Ectodermal cell (in vitro differentiated cells): ENCODE results near the gene TRAPPC3L.

Experiments
- H3K27ac ChIP-seq: 2 replicates; pipeline ENCODE4 v1.7.0; 2013; ENCODE audit warnings: mild to moderate bottlenecking, low read depth, low read length; ENCODE audit not compliant: insufficient read depth, poor library complexity, severe bottlenecking
- H3K27me3 ChIP-seq: 2 replicates; pipeline ENCODE4 v1.7.0; 2013; ENCODE audit warnings: mild to moderate bottlenecking, low read length; ENCODE audit not compliant: insufficient read depth, control insufficient read depth, poor library complexity, severe bottlenecking
- H3K36me3 ChIP-seq: one replicate; pipeline ENCODE4 v1.7.0; 2013; ENCODE audit warnings: low read length; ENCODE audit not compliant: control insufficient read depth, insufficient read depth
- H3K4me1 ChIP-seq: one replicate; pipeline ENCODE4 v1.7.0; 2013; ENCODE audit warnings: low read length; ENCODE audit not compliant: control insufficient read depth, insufficient read depth
- H3K4me3 ChIP-seq: 2 replicates; pipeline ENCODE4 v1.7.0; 2013; ENCODE audit warnings: low read depth, low read length, control low read depth; ENCODE audit not compliant: insufficient read depth
- H3K9me3 ChIP-seq: 2 replicates; pipeline ENCODE4 v1.7.0; 2013; ENCODE audit warnings: mild to moderate bottlenecking, low read length, moderate library complexity; ENCODE audit not compliant: control insufficient read depth
- WGBS, 2 experiments: methylation state at CpG; one replicate each; pipeline ENCODE4 v1.1.7; 2013; ENCODE audit warnings: missing lambda C conversion rate in 2 of 2; 5-methylcytosine and 5-hydroxymethylcytosine counted together

The TRAPPC3L gene

DNA sequence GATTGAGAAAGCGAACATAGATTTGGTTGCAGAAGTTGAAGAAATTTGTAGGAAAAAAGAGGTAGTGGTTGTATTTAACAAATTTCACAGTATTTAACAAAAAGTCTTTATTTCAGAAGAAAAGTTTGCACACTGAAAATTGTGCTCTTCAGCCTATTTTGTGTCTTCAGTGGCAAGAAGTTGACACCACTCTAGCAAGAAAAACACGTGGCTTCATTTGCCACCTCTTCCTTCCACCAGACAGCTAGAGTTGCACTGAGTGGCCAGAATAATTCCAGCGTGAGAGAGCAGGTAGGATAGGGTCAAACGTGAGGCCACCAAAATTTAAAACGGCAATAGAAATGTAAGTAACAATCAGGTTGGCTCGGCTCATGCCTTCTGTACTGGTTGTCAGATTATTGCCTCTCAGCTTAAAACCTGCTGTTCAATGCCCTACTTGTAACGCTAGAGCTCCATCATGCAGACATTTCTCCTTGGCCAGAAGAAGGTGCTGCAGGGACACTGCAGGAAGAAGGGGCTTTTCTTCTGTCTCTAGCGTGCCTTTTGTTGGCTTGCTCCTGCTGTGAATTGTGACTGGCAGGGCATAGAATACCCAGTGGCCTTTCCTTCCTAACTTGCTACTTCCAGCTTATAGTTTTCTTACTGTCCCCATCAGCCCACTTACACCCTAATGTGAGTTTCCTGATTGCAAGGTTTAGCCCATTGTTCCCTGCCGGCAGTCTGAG lies 12.1 kb downstream of the TRAPPC3L start:
- H3K27me3 ChIP-seq, result no peaks in the 10 kb centered on the region
- no peak overlapping the region for H3K4me3 ChIP-seq
- peaks cover 17% of the 10 kb centered on the region for H3K4me1 ChIP-seq
- WGBS, 2 experiments, result 47% methylated on average over 9 of the region's 9 CpGs
- H3K36me3 ChIP-seq, result no peaks in the 10 kb centered on the region
- H3K9me3 ChIP-seq, result no peaks in the 10 kb centered on the region
- H3K27ac ChIP-seq, result peak overlapping the region; percentile 18

- H3K27me3 ChIP-seq, result no peaks in the 10 kb centered on the region
- no peak overlapping the region for H3K4me3 ChIP-seq
- H3K27ac ChIP-seq, result no peak overlapping the region
- H3K4me1 ChIP-seq, result peaks cover 17% of the 10 kb centered on the region
- 91 to 93% methylated on average over 8 to 12 of the region's 12 CpGs for WGBS, 2 experiments
- no peaks in the 10 kb centered on the region for H3K36me3 ChIP-seq
- no peaks in the 10 kb centered on the region for H3K9me3 ChIP-seq
Measured at GRCh38 chr6:116531675-116532570, 13.6 kb downstream of the TRAPPC3L start.

DNA sequence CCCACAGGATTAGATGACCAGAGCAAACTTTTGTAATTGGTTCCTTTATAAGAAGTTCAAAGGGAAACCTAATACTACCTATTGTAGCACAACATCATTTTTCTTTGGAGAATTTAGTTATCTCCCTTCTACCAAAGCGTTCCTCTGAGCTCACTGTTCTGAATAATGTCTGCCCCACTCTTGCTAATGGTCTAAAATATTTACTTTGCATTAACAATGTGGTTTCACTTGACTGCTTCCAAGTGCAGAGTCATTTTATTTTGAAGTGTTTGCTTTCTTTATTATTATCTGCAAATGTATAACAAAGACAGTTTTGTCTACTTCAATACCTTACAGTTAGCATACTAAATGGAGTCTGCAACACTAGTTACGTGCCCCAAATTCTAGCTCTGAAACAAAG lies 15.0 kb downstream of the TRAPPC3L start:
- peaks cover 17% of the 10 kb centered on the region for H3K4me1 ChIP-seq
- WGBS, 2 experiments, result 14 to 36% methylated on average over 1 to 2 of the region's 2 CpGs
- H3K9me3 ChIP-seq, result no peaks in the 10 kb centered on the region

DNA sequence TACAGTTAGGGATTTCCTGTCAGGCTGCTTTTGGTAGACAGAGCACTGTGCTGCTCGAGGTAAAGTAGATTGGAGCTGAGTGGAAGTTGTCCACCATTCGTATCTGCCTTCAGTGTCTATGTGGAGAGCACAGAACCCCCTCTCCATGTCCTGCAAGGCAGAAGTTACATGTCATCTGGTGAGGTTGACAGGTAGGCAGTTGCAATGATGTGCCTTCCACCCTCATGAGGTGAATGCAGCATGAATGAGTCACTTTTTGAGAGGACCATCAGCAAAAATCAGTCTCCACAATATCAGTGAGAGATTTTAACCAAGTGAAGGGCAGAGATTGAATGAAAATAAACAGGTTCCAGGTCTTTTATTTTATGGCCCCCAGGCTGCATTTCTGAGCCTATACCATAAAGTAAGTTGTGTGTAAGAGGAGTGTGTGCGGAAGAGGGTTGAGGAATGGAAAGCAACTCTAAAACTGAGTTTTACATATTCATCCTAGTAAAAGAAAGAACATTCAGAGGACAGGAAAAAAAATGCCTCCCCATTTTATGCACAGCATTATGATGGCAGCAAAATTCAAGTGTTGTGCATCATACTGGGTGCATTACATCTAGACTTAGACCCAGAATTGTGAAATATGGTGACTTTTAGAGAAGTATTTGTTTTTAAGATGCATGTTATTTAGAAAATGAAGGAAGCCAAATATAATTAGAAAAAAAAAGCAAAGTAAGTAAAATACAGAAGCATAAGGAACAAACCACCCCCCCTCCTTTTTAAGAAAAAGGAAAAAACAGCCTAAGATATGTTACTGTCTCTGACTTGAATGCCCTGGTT lies 15.8 kb downstream of the TRAPPC3L start:
- no peak overlapping the region for H3K27ac ChIP-seq
- no peaks in the 10 kb centered on the region for H3K9me3 ChIP-seq
- H3K4me3 ChIP-seq, result no peak overlapping the region
- H3K4me1 ChIP-seq, result peaks cover 17% of the 10 kb centered on the region
- H3K27me3 ChIP-seq, result no peaks in the 10 kb centered on the region
- H3K36me3 ChIP-seq, result no peaks in the 10 kb centered on the region
- 93 to 97% methylated on average over 3 of the region's 3 CpGs for WGBS, 2 experiments

More for the DNA sequence above, 15.0 kb downstream of the TRAPPC3L start:
- Histone ChIP-seq H3K36me3 (no peaks in the 10 kb centered on the region), H3K27me3 (no peaks in the 10 kb centered on the region), H3K4me3 (no peak overlapping the region), H3K27ac (no peak overlapping the region)

DNA sequence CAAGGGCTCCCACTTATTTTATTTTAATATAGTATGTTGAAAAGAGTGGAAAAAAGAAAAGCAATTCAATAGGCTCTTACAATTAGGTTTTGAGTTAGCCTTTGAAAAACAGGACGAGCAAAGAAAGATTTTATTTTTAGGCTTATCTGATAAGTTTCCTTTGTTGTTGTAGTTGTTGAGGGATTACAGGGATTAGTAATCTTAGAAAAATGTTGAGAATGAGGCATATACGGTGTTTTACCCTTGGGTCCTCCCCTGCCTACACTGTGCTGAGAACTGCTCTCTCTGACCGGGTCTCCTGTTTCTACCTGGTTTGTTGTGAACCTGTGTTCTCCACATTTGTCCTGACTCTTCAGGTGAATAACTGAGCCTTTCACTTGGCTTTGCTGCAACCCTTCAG lies 16.7 kb downstream of the TRAPPC3L start:
- H3K27ac ChIP-seq, result no peak overlapping the region
- H3K9me3 ChIP-seq, result no peaks in the 10 kb centered on the region

GRCh38 chr6:116528133-116528532 lies 17.4 kb downstream of the TRAPPC3L start:
- WGBS, 2 experiments, result 100% methylated on average over 1 of the region's 1 CpG; no CpG with 5 or more reads in 1 of the 2 experiments
- no peak overlapping the region for H3K4me3 ChIP-seq
- H3K27me3 ChIP-seq, result no peaks in the 10 kb centered on the region
- no peaks in the 10 kb centered on the region for H3K36me3 ChIP-seq
- H3K27ac ChIP-seq, result no peak overlapping the region
- peaks cover 11% of the 10 kb centered on the region for H3K4me1 ChIP-seq
- H3K9me3 ChIP-seq, result no peaks in the 10 kb centered on the region

More for the DNA sequence above, 16.7 kb downstream of the TRAPPC3L start:
- peaks cover 17% of the 10 kb centered on the region for H3K4me1 ChIP-seq
- H3K27me3 ChIP-seq, result no peaks in the 10 kb centered on the region
- no peaks in the 10 kb centered on the region for H3K36me3 ChIP-seq
- WGBS, 2 experiments, result 68 to 76% methylated on average over 3 of the region's 3 CpGs
- H3K4me3 ChIP-seq, result no peak overlapping the region

GRCh38 chr6:116524236-116524635 lies 21.2 kb downstream of the TRAPPC3L start:
- 76 to 78% methylated on average over 1 to 2 of the region's 2 CpGs for WGBS, 2 experiments
- Histone ChIP-seq H3K27me3 (no peaks in the 10 kb centered on the region), H3K4me3 (no peak overlapping the region), H3K9me3 (no peaks in the 10 kb centered on the region), H3K4me1 (no peaks in the 10 kb centered on the region), H3K36me3 (no peaks in the 10 kb centered on the region), H3K27ac (no peak overlapping the region)

DNA sequence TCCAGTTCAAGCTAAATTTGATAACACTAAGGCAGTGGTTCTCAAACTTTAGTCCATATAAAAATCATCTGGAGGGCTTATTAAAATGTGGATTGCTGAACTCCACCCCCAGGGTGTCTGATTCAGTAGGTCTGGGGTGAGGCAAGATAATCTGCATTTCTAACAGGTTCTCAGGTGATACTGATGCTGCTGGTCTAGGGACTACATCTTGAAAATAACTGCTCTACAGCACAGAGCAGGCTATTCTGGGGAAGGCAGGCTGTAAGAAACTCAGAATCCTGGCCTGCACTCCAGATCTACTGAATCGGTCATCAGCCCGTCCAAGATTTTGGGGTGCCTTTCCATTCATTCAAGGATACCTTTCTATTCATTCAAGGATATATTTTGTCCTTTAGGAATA lies 22.6 kb downstream of the TRAPPC3L start:
- Histone ChIP-seq H3K27me3 (no peaks in the 10 kb centered on the region), H3K4me1 (no peaks in the 10 kb centered on the region), H3K9me3 (no peaks in the 10 kb centered on the region), H3K27ac (no peak overlapping the region), H3K4me3 (no peak overlapping the region), H3K36me3 (no peaks in the 10 kb centered on the region)
- WGBS, 2 experiments, result 79 to 88% methylated on average over 2 of the region's 2 CpGs

GRCh38 chr6:116518621-116519368 lies 26.7 kb downstream of the TRAPPC3L start:
- no peaks in the 10 kb centered on the region for H3K36me3 ChIP-seq
- H3K4me1 ChIP-seq, result peaks cover 2% of the 10 kb centered on the region
- no peak overlapping the region for H3K4me3 ChIP-seq
- H3K27me3 ChIP-seq, result no peaks in the 10 kb centered on the region
- H3K27ac ChIP-seq, result no peak overlapping the region
- no peaks in the 10 kb centered on the region for H3K9me3 ChIP-seq
- 96 to 98% methylated on average over 4 of the region's 4 CpGs for WGBS, 2 experiments
